MCF 10A (cell line): ENCODE results near the gene ROGDI. TPM values are rescaled to one million over a fixed set of nuclear protein-coding genes. Genes with fewer than 3 reads are reported as not detected.

Experiments
- BruUV-seq: library from RNA; stranded (reverse); fragments of 400-500 nt; replicated peaks from 2 replicates; lab custom pipeline; 2021; lab: Mats Ljungman, UMichigan
- CTCF ChIA-PET: fragments of 300-600 bp; sonication (Branson Sonifier 250); formaldehyde crosslinking; extraction: SDS; loops from one replicate; lab custom pipeline; 2021; ENCODE audit warnings: antibody characterized with exemption, inconsistent platforms; lab: Yijun Ruan, JAX
- POLR2A ChIA-PET: fragments of 300-600, 350-650 bp; sonication (Branson Sonifier 250); formaldehyde crosslinking; extraction: SDS; loops from one replicate; lab custom pipeline; 2020; ENCODE audit warnings: antibody characterized with exemption, inconsistent platforms; lab: Yijun Ruan, JAX
- DNase-seq: peaks from one replicate; pipeline ENCODE4 v3.0.0-alpha.2; 2018; ENCODE audit not compliant: unreplicated experiment
- H3K27ac Mint-ChIP-seq: one replicate; pipeline ENCODE4 v1.8.0; 2022; ENCODE audit warnings: mild to moderate bottlenecking, low read depth, mixed read lengths; ENCODE audit not compliant: unreplicated experiment
- H3K27me3 Mint-ChIP-seq: one replicate; pipeline ENCODE4 v1.8.0; 2022; ENCODE audit warnings: mixed read lengths; ENCODE audit not compliant: insufficient read depth, unreplicated experiment
- H3K36me3 Mint-ChIP-seq: one replicate; pipeline ENCODE4 v1.8.0; 2022; ENCODE audit warnings: mild to moderate bottlenecking, moderate library complexity, mixed read lengths; ENCODE audit not compliant: insufficient read depth, unreplicated experiment
- H3K4me1 Mint-ChIP-seq: one replicate; pipeline ENCODE4 v1.8.0; 2022; ENCODE audit warnings: mixed read lengths; ENCODE audit not compliant: insufficient read depth, unreplicated experiment
- H3K4me3 Mint-ChIP-seq: one replicate; pipeline ENCODE4 v1.8.0; 2022; ENCODE audit warnings: mild to moderate bottlenecking, moderate library complexity, mixed read lengths; ENCODE audit not compliant: unreplicated experiment
- H3K9me3 Mint-ChIP-seq: one replicate; pipeline ENCODE4 v1.8.0; 2022; ENCODE audit warnings: mixed read lengths; ENCODE audit not compliant: unreplicated experiment
- CTCF ChIP-seq: fragments of 200-600 bp; IDR thresholded peaks from one replicate; pipeline ENCODE4 v1.8.0; 2022; ENCODE audit warnings: antibody characterized with exemption, mild to moderate bottlenecking; ENCODE audit not compliant: unreplicated experiment
- intact Hi-C: fragments of 100-400 bp; cut with micrococcal nuclease; formaldehyde crosslinking; loops from 2 replicates; pipeline ENCODE4 v1.14.1; 2022
- total RNA-seq: library from RNA; stranded (reverse); gene quantifications from 2 replicates; pipeline ENCODE4 v1.2.3, GENCODE V29; 2022

The ROGDI gene
- total RNA-seq, 1 experiment from 2014 or later = 5.9 TPM

DNA sequence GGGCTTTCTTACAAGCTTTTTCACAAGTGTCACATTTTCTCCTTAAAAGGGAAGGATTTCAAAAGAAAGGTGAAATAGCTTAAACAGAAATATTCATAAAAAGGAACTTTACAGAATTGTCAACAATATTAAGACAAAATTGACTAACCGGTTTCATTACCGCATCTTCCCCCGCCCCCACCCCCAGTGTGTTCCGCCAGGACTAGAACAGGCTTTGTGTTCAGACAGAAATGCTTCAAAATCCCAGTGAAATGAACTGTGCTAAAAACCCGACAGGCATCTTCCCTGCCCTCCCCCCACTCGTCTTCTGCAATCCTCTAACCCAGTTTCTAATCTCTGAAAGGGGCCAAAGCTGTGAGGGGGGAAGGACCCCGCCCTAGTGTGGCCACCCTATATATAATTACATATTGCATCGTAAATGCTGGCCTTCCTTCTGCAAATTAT is 990 bp upstream of the ROGDI start:
- H3K27me3 Mint-ChIP-seq = no peaks in the 10 kb centered on the region
- H3K27ac Mint-ChIP-seq = no peak overlapping the region
- no peaks in the 10 kb centered on the region for H3K9me3 Mint-ChIP-seq
- no peak for DNase-seq
- H3K4me1 Mint-ChIP-seq = peaks cover 6% of the 10 kb centered on the region
- BruUV-seq = TSS peak; percentile 74
- peaks cover 34% of the 10 kb centered on the region for H3K36me3 Mint-ChIP-seq
- POLR2A ChIA-PET = interaction anchor here (0.6 to 3.1 kb wide), 14 partner anchors 9 to 152 kb away, joined by 3 to 40 read pairs (median 4); partner anchors contain the start of genes ANKS3, DNAAF8, GLYR1 and NUDT16L1
- TF ChIP-seq CTCF = no peak
- CTCF ChIA-PET = interaction anchor here (0.7 to 1.2 kb wide), 2 partner anchors 16 to 153 kb away, joined by 4 to 5 read pairs; no protein-coding TSS in a partner anchor
- H3K4me3 Mint-ChIP-seq = peak overlapping the region; percentile 76
- intact Hi-C loops = loop anchor here (2.0 kb wide), 2 partner anchors 37 to 153 kb away; partner anchors contain the start of gene ZNF500

- DNase-seq = peak; percentile 92
- H3K9me3 Mint-ChIP-seq = no peaks in the 10 kb centered on the region
- H3K4me1 Mint-ChIP-seq = peaks cover 6% of the 10 kb centered on the region
- POLR2A ChIA-PET = interaction anchor here (0.6 to 3.1 kb wide), 18 partner anchors 8 to 153 kb away, joined by 3 to 40 read pairs (median 4); partner anchors contain the start of genes ANKS3, DNAAF8, GLYR1 and NUDT16L1
- peaks cover 27% of the 10 kb centered on the region for H3K36me3 Mint-ChIP-seq
- CTCF ChIA-PET = interaction anchor here (0.6 to 1.2 kb wide), 3 partner anchors 17 to 154 kb away, joined by 3 to 5 read pairs (median 4); no protein-coding TSS in a partner anchor
- peak overlapping the region; percentile 27 for H3K27ac Mint-ChIP-seq
- TF ChIP-seq CTCF = no peak
- BruUV-seq = no TSS peak
- intact Hi-C loops = loop anchor here (2.0 kb wide), 2 partner anchors 36 to 154 kb away; partner anchors contain the start of gene ZNF500
- H3K27me3 Mint-ChIP-seq = no peaks in the 10 kb centered on the region
- H3K4me3 Mint-ChIP-seq = peak overlapping the region; percentile 76
These were observed 340 bp upstream of the ROGDI start for GRCh38 chr16:4802659-4803287.

DNA sequence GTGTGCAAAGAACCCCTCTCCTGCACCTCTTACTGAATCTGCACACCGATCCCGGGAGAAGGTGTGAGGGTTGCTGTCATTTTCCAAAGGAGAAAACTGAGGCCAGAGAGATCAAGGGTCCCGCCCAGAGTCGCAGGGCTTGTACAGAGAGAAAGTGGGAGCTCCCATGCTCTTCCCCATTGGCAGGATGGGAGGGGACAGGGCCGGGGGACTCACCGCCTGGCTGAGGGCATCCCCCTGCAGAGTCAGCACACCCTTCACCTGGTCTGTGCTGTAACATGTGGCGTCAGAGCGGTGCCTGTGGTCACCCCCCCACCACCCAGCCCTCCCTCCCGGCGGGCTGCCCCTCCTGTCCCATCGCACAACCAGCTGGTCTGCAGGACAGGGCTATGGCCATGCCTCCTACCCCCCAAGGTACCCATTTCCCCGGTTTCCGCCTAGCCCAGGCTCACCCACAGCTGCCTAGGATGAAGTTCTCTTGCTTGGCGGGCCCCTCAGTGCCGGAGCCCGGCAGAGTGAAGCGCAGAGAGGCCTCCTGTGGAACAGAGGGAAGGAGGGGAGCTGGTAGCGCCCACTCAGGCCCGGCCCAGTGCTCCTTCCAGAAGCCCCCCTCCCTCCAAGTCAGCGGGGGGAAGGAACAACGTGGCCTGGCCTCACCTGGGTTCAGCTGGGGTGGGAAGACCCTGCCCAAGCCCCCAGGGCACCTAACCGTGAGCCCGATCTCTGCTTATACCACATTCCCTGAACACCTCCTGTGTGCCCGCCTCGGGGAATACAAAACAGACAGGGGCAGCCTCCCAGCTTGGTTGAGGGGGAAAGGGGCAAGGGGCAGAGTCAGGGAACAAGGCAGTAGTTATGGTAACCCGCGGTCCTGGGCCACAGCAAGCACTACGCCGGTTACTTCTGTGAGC is 1.1 kb downstream of the ROGDI start:
- ChIA-PET CTCF (interaction anchor here (0.9 kb wide), 1 partner anchor 23 kb away, joined by 3 read pairs; no protein-coding TSS in a partner anchor), POLR2A (interaction anchor here (1.3 to 3.1 kb wide), 5 partner anchors 20 to 67 kb away, joined by 4 to 40 read pairs (median 13); partner anchors contain the start of genes ANKS3, DNAAF8, GLYR1 and UBN1)
- Mint-ChIP-seq H3K27me3 (no peaks in the 10 kb centered on the region), H3K4me3 (peak overlapping the region; percentile 76), H3K36me3 (peaks cover 14% of the 10 kb centered on the region), H3K4me1 (peaks cover 6% of the 10 kb centered on the region), H3K9me3 (no peaks in the 10 kb centered on the region), H3K27ac (no peak overlapping the region)
- TF ChIP-seq CTCF = no peak
- intact Hi-C loops = no loop called here
- DNase-seq = no peak
- no TSS peak for BruUV-seq
